GM21786 (cell line): Measurements from ENCODE around the gene CENPV.
"Not testable (repeated sequence)": the region's sequence is repeated elsewhere in the genome, so short reads cannot be mapped to it uniquely, and the experiment has no call there.

Experiments used
- ATAC-seq: cut with Tn5 transposase; IDR thresholded peaks from one replicate; pipeline ENCODE4 v1.9.1; 2021; ENCODE audit not compliant: unreplicated experiment

Gene CENPV

GRCh38 chr17:16353317-16354174, at the start of gene CENPV:
Gene CENPV, minus strand, starts transcription at chr17:16353469. Its CDS starts 33 bp downstream, at chr17:16353436.
- ATAC-seq: peak; percentile 65

- ATAC-seq: peak; percentile 83
Observed at GRCh38 chr17:16398270-16399267, 45.3 kb upstream of the CENPV start.

GRCh38 chr17:16396693-16397092, 43.4 kb upstream of the CENPV start:
- ATAC-seq: not testable (repeated sequence)

- ATAC-seq: not testable (repeated sequence)
Observed at GRCh38 chr17:16395887-16396286, 42.6 kb upstream of the CENPV start.

- not testable (repeated sequence) for ATAC-seq
Observed at GRCh38 chr17:16392491-16392890, 39.2 kb upstream of the CENPV start.

GRCh38 chr17:16391451-16391850, 38.2 kb upstream of the CENPV start:
- ATAC-seq: no peak

GRCh38 chr17:16386126-16386507, 32.8 kb upstream of the CENPV start:
- not testable (repeated sequence) for ATAC-seq

GRCh38 chr17:16384557-16384956, 31.3 kb upstream of the CENPV start:
- ATAC-seq: no peak

GRCh38 chr17:16383772-16384287, 30.6 kb upstream of the CENPV start:
- no peak for ATAC-seq

- ATAC-seq: no peak
Observed at GRCh38 chr17:16383216-16383615, 29.9 kb upstream of the CENPV start.

GRCh38 chr17:16381496-16381820, 28.2 kb upstream of the CENPV start:
- ATAC-seq: peak; percentile 5

- peak; percentile 88 for ATAC-seq
Observed at GRCh38 chr17:16380640-16381495, 27.6 kb upstream of the CENPV start, which contains the start of gene UBB. Gene UBB, plus strand, starts transcription at chr17:16381091. Its CDS starts 817 bp downstream, at chr17:16381908.

- ATAC-seq: no peak
Observed at GRCh38 chr17:16379654-16380053, 26.4 kb upstream of the CENPV start.

GRCh38 chr17:16378636-16379282, 25.5 kb upstream of the CENPV start:
- ATAC-seq: no peak

- ATAC-seq: no peak
Observed at GRCh38 chr17:16377941-16378341, 24.7 kb upstream of the CENPV start.

GRCh38 chr17:16374146-16374938, 21.1 kb upstream of the CENPV start:
- ATAC-seq: no peak

GRCh38 chr17:16371742-16372141, 18.5 kb upstream of the CENPV start:
- no peak for ATAC-seq

- ATAC-seq: no peak
Observed at GRCh38 chr17:16364625-16365024, 11.4 kb upstream of the CENPV start.
